NCI-H1048 (cell line): Measurements from ENCODE around the gene GPSM3.

ENCODE experiments used
- DNase-seq: peaks from one replicate; lab custom pipeline; 2025; lab: John Stamatoyannopoulos, UW

GPSM3 gene

GRCh38 chr6:32173051-32173727, 19.3 kb downstream of the GPSM3 start:
- DNase-seq: no peak

GRCh38 chr6:32171234-32171633, 21.2 kb downstream of the GPSM3 start:
- no peak for DNase-seq

DNA sequence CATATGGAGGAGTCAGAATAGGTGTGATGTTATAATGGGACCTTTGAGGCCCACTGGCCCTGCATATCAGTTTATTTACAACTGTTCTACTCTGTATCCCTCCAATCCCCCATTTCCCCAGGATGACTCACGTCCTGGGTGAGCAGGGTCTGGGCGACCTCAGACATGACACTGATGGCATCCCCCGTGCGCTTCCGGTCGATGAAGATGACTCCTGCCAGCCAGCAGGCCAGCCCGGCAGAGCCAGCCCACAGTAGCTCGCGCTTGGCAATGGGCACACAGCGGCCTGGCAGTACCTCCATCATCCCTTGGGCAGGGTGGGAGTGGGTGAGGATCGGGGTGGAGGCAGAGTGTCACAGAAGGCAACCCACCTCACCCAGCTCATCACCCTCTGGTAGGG, 22.1 kb downstream of the GPSM3 start:
- no peak for DNase-seq

GRCh38 chr6:32168807-32169591, 23.4 kb downstream of the GPSM3 start:
- no peak for DNase-seq

- DNase-seq: no peak
Measured at GRCh38 chr6:32168350-32168749, 24.1 kb downstream of the GPSM3 start.

- no peak for DNase-seq
Measured at GRCh38 chr6:32167761-32168262, 24.6 kb downstream of the GPSM3 start.

DNA sequence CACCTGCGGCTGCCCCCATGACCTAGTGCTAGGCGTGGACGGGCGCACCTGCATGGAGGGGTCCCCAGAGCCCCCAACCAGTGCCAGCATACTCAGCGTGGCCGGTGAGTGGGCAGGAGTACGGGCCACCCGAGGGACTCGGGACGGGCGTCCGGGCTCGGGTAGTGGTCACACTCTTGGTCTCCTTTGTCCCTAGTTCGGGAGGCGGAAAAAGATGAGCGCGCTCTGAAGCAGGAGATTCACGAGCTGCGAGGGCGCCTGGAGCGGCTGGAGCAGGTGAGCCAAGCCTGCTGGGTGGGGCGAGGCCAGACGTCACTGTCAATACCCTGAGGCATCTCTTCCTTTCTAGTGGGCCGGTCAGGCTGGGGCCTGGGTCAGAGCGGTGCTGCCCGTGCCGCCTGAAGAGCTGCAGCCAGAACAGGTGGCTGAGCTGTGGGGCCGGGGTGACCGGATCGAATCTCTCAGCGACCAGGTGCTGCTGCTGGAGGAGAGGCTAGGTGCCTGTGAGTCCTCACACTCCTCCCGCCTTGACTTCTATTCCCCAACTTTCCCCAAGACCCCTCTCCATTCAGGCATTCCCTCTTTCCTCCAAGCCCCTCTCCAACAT, 25.2 kb downstream of the GPSM3 start:
- DNase-seq: no peak

- no peak for DNase-seq
Measured at GRCh38 chr6:32166411-32167061, 25.9 kb downstream of the GPSM3 start.

DNA sequence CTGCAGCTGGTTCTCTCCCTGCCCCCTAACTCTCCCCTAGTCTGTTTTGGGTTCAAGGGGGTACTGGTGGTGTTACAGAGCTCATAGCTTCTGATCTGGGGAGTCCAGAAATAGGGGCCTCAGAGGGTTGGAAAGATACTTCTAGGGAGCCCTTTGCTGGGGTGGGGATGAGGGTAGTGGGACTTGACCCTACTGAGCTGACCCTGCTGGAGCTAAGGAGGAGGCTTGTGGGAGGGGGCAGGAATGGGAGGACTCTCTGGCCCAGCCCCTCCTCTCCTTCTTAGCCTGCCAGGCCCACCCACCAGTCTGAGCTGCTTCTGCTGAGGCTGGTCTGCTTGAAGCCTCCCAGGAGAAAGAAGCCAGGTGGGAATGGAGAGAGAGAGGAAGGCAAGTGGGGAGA, 28.1 kb downstream of the GPSM3 start, which contains the start of gene EGFL8:
Gene EGFL8, plus strand, starts transcription at position 301 of the 400 bp plus-strand sequence. CDS start 1,571 bp downstream, outside the sequence.
- DNase-seq: no peak

DNA sequence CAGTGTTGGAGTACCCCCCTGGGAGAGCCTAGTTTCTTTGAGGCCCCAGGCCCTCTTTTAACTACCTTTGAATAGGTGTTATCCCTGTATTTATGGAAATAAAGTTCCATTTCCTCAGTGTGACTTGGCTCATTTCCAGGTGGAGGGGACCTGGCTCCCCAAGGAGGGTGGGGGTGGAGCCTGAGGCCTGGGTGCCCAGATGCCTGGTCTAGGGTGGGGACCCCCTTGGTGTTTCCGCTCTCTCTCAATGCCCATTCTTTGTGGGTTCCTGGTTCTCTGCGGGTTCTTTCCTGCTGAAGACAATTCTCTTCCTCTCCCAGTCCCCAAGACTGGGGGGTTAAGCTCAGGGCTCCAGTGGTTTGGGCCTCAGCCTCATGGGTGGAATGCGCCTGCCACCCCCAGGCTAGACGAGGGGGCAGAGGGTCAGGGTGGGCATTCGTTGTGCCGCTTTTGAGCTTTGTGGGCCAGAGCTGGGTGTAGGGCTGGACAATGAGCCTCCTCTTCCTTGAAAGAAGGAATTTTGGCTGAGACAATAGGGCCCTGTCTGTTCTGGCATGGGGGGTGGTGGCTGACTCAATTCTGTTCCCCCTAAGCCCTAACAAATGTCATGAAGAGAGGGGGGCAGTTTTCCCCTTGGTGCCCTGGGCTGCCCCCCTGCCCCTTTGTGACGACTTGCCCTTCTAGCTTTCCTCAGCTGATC, 28.7 kb downstream of the GPSM3 start:
- DNase-seq: no peak

DNA sequence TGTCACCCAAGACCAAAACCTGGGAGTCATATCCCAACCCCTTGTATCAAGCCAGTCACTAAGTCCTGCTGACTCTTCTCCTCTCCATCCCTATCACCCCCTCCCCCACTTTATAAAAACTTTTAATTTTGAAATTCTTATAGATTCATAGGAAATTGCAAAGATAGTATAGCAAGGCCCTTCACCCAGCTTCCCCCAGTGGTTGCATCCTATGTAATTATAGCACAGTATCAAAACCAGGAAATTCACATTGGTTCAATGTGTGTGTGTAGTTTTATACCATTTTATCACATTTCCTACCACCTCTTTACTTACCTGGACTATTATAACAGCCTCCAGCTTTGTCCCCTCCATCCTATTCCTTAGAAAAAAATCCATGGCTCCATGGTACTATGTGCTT, 34.4 kb downstream of the GPSM3 start:
- DNase-seq: no peak

DNA sequence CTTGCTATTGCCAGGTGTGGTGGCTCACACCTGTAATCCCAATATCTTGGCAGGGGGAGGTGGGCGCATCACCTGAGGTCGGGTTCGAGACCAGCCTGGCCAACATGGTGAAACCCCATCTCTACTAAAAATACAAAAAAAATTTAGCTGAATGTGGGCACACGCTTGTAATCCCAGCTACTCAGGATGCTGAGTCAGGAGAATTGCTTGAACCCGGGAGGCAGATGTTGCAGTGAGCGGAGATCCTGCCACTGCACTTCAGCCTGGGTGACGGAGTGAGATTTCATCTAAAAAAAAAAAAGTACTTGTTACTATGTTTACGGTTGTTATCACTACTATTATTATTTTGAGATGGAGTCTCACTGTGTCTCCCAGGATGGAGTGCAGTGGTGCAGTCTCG, 35.6 kb downstream of the GPSM3 start:
- DNase-seq: no peak

DNA sequence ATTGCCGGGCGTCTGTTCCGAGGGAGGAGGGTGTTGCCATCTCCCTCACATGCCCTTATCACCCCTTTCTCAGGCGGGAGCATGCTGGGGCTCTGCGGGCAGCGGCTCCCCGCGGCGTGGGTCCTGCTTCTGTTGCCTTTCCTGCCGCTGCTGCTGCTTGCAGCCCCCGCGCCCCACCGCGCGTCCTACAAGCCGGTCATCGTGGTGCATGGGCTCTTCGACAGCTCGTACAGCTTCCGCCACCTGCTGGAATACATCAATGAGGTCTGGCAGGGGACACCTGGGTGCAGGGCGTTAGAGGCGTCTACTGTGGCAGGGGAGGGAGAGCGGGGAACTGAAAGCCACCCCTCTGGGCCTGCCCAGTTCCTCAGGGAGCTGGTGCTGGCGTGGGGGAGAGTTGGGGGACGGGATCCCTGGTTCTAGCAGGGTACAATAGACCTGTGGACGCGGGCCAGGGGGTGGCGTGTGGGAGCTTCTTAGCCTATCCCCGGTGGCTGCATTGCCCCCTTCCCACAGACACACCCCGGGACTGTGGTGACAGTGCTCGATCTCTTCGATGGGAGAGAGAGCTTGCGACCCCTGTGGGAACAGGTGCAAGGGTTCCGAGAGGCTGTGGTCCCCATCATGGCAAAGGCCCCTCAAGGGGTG, 37.8 kb downstream of the GPSM3 start:
- DNase-seq: peak; percentile 15

DNA sequence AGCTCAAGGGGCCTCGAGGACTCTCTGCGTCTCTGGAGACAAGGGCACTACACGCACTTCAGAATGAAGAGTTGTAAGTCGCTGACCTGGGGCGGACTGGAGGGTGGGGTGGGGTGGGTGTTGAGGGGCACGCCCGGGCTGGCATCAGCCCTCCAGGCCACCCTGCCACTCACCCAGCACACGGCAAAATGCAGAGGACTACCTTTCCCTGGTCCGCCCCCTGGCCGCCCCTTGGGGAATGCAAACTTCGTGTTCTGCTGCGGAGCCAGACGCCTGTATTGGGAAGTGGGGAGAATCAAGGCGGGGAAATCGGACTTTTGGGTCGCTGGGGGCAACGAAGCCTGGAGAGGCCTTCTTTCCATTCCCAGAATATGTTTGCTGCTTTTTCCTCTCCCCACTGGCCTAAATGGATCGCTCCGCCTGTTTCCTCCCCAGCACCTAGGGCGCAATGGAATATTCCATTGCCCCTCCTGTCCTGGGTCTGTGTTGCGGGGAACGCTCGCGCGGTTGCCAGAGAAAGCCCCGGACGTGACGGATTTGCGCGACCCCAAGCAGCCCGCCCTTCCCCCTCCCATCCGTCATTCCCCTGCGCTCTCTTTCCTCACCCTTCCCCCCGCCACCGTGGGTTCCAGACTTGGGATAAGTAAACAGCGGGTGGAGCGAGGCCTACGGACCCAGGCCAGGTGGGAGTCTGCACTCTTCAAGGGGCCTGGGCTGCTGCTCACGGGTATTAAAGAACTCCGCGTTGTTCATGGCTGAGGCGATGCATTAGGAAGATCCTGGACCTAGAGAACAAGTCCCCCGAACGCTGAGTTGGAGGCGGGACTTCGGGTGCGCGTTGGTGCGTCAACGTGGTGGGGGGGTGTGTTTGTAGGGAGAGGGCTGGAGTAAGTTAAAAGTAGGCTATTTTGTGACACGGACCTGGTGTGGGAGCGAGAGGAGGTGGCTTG, 38.6 kb downstream of the GPSM3 start, which contains the start of gene PPT2:
Gene PPT2, plus strand, starts transcription at position 578 of the 950 bp plus-strand sequence. CDS start 454 bp downstream, outside the sequence.
- peak; percentile 77 for DNase-seq

DNA sequence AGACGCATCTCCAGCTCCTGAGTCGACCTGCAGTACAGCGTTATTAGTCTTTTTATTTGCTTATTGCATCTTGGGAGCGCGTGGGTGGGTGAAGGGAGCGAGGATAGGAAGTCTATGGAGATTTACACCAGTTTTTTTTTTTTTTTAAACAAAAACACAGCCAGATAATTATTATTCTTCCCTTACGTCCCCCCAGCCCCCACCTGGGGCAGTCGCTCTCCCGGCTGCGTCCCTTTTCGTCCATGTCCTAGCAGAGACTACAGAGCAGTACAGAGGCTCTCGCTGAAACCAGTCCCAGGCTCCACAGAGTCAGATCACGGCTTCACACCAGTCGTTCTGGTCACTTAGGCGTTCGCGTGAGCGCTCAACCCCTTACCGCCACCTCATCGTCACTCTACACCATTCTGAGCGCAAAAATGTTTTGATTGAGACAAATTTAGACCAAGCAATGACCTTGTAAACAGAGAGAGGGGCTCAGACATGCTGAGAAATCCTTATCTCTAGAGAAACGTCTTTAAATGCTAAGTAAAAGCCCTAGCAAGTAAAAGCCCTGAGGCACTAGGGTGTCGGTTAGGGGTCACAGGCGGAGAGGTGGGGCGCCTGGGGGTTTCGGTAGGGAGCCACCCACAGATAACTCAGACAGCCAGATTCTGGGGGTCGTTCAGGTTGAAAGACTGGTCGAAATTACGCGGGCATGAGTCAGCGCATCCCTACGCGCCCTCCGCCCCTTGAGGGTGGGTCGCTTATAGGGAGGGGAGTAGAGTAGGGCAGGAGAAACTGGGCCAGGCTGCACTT, 39.5 kb downstream of the GPSM3 start:
- DNase-seq: no peak

GRCh38 chr6:32151863-32152768, 40.3 kb downstream of the GPSM3 start, which contains the start of gene PRRT1:
PRRT1 (minus strand) TSS chr6:32151939; CDS start chr6:32151827, 112 bp downstream.
- DNase-seq: no peak

DNA sequence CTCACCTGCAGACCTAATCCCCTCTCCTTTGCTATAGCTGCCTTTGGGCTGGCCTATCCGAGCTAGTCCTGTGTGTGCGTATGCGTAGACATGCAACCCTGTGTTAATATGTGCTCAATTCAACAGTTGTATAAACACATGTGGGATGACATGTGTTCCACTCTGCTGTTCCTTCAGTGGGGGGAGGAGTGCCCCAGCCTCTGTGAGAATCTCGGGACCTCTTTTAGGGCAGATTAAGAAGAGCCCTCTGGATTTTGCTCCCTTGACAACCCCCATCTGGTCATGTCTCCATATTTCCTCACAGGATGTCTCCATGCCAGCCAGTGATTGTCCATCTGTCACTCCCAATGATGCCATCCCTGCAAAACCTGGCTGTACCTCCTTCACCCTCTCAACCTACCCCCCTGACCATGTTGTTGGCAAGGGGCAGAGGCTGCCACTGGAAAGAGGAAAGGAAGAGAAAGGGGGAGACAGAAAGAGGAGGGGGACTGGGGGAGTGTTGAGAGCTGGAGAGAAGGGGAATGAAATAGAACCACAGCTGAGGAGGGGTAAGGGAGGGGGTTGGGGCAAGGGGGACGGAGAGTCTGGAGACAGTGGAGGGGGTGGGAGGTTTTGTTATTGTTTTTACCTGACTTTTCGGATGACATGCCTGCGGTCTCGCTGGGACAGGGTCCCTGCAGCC, 41.1 kb downstream of the GPSM3 start:
- DNase-seq: no peak
